Measurements from ENCODE around the gene TAAR8.
"Not testable (repeated sequence)": the region's sequence is repeated elsewhere in the genome, so short reads cannot be mapped to it uniquely, and the experiment has no call there.

TAAR8 gene

GRCh38 chr6:132552372-132552771 is at the start of gene TAAR8:
TSS of gene TAAR8 (plus strand) at chr6:132552672. CDS start at chr6:132552693, 21 bp downstream.
- DNase-seq = no peak

- no peak for DNase-seq
Observed at GRCh38 chr6:132504757-132505156, 47.7 kb upstream of the TAAR8 start.

GRCh38 chr6:132505158-132505557 is 47.3 kb upstream of the TAAR8 start:
- no peak for DNase-seq

- DNase-seq = no peak
Observed at GRCh38 chr6:132506461-132506860, 46.0 kb upstream of the TAAR8 start.

GRCh38 chr6:132506869-132507808 is 45.3 kb upstream of the TAAR8 start:
- DNase-seq = no peak

- no peak for DNase-seq
Observed at GRCh38 chr6:132511210-132511830, 41.2 kb upstream of the TAAR8 start.

- DNase-seq = no peak
Observed at GRCh38 chr6:132511831-132512220, 40.6 kb upstream of the TAAR8 start.

GRCh38 chr6:132512342-132512637 is 40.2 kb upstream of the TAAR8 start:
- DNase-seq = no peak

GRCh38 chr6:132512638-132513632 is 39.5 kb upstream of the TAAR8 start, which contains the start of gene STX7:
TSS of gene STX7 (minus strand) at chr6:132513116. CDS start at chr6:132503530, 9,586 bp downstream.
- DNase-seq = peak; percentile 87

- DNase-seq = no peak
Observed at GRCh38 chr6:132513831-132514545, 38.5 kb upstream of the TAAR8 start.

- DNase-seq = no peak
Observed at GRCh38 chr6:132515386-132515785, 37.1 kb upstream of the TAAR8 start.

- DNase-seq = no peak
Observed at GRCh38 chr6:132520953-132521352, 31.5 kb upstream of the TAAR8 start.

- no peak for DNase-seq
Observed at GRCh38 chr6:132524646-132525045, 27.8 kb upstream of the TAAR8 start.

GRCh38 chr6:132525866-132526265 is 26.6 kb upstream of the TAAR8 start:
- DNase-seq = no peak

GRCh38 chr6:132526461-132526860 is 26.0 kb upstream of the TAAR8 start:
- no peak for DNase-seq

GRCh38 chr6:132527791-132528190 is 24.7 kb upstream of the TAAR8 start:
- DNase-seq = no peak

GRCh38 chr6:132530293-132530974 is 22.0 kb upstream of the TAAR8 start:
- DNase-seq = peak; percentile 21

GRCh38 chr6:132534546-132534945 is 17.9 kb upstream of the TAAR8 start:
- not testable (repeated sequence) for DNase-seq

GRCh38 chr6:132537145-132537544 is 15.3 kb upstream of the TAAR8 start:
- no peak for DNase-seq

- no peak for DNase-seq
Observed at GRCh38 chr6:132537977-132538376, 14.5 kb upstream of the TAAR8 start, which contains the start of gene TAAR9. TSS of gene TAAR9 (plus strand) at chr6:132538277. CDS start at chr6:132538290, 13 bp downstream.

GRCh38 chr6:132544826-132545225 is 7.6 kb upstream of the TAAR8 start:
- DNase-seq = no peak

All from GDM1 (cell line).